Measurements from ENCODE around the gene CNTNAP2. TPM values are rescaled to one million over a fixed set of nuclear protein-coding genes. Genes with fewer than 3 reads are reported as not detected.

The CNTNAP2 gene
- total and polyA plus RNA-seq, 8 donors: 0.09 to 1.1 (median 0.38) TPM

- intact Hi-C loops (cut with DNase I): no loop called here
- Histone ChIP-seq H3K4me1 (no peaks in the 10 kb centered on the region), H3K4me3 (no peak overlapping the region), H3K9me3 (no peaks in the 10 kb centered on the region), H3K27me3 (no peaks in the 10 kb centered on the region), H3K36me3 (no peaks in the 10 kb centered on the region), H3K27ac (no peak overlapping the region)
- FAIRE-seq (no peak), ATAC-seq (no peak), DNase-seq (no peak)
- no peak for TF ChIP-seq CTCF (IDR thresholded peaks at IDR 0.05)
- WGBS, 2 donors: 49% methylated on average over 4 of the region's 4 CpGs
Measured at GRCh38 chr7:146636581-146636980, 520.0 kb downstream of the CNTNAP2 start.

- Histone ChIP-seq H3K27ac (no peak overlapping the region), H3K4me3 (no peak overlapping the region), H3K27me3 (no peaks in the 10 kb centered on the region), H3K4me1 (no peaks in the 10 kb centered on the region), H3K9me3 (no peaks in the 10 kb centered on the region), H3K36me3 (no peaks in the 10 kb centered on the region)
- intact Hi-C loops (cut with DNase I): no loop called here
- WGBS, 2 donors: 96 to 100% methylated on average over 3 of the region's 3 CpGs
- no peak for TF ChIP-seq CTCF (IDR thresholded peaks at IDR 0.05)
- ATAC-seq (no peak), DNase-seq (no peak), FAIRE-seq (no peak)
Measured at GRCh38 chr7:146639291-146639690, 522.7 kb downstream of the CNTNAP2 start.

DNA sequence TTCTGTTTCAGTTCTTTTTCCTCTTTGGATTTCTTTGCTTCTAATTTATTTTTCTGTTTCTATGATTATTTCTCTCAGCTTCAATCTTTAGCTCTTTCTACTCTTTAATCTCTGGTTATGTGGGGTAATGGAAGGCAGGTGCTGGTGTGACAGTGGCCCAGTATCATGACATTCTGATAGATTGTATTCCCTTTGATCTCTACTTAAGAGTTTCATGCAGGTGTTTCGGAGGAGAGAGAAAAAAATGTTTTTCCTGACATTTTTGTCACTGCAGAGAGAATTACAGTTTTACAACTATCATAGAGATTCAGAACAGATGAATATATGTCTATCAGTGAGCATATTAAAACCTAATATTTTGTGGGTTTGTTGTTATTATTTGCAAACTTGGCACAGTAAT lies 524.9 kb downstream of the CNTNAP2 start:
- intact Hi-C loops (cut with DNase I): no loop called here
- ATAC-seq (no peak), FAIRE-seq (no peak), DNase-seq (no peak)
- Histone ChIP-seq H3K9me3 (no peaks in the 10 kb centered on the region), H3K36me3 (no peaks in the 10 kb centered on the region), H3K27me3 (no peaks in the 10 kb centered on the region), H3K27ac (no peak overlapping the region), H3K4me3 (no peak overlapping the region), H3K4me1 (peaks cover 0 to 9% (median 9%) of the 10 kb centered on the region in 3 donors)
- TF ChIP-seq CTCF (IDR thresholded peaks at IDR 0.05): no peak
- WGBS, 2 donors: 77 to 80% methylated on average over 1 of the region's 1 CpG

DNA sequence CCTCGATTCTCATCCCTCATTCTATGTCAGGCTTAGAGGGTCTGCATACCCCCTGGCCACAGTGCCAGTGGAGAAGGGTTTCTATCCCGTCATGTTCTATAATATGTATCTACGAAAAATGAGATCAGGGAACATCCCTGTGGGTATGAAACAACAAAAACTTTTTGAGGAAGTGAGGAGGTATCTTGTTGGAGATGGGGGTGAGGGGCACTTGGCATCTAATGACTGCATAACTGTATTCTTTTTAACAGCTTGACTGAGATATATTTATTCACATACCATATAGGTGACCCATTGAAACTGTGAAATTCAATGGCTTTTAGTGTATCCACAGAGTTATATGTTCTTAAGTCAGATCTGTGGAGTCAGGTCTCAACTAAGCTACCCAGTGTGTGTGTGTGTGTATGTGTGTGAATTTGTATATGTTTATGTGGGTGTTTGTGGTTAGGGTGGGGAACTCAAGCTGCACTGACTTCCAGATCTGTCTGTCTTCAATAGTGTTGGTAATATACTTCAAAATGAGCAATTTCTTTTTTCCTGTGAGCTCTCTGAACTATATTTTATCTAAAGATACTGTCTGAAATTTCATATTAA lies 528.9 kb downstream of the CNTNAP2 start:
- ATAC-seq (peak in 1 of 4 donors; percentile 11), FAIRE-seq (no peak), DNase-seq (no peak)
- H3K27me3 ChIP-seq: no peaks in the 10 kb centered on the region
- H3K36me3 ChIP-seq: no peaks in the 10 kb centered on the region
- H3K27ac ChIP-seq: peak overlapping the region in 1 of 4 donors; percentile 17
- 86 to 92% methylated on average over 3 of the region's 3 CpGs for WGBS, 2 donors
- peaks cover 0 to 9% (median 9%) of the 10 kb centered on the region in 3 donors for H3K4me1 ChIP-seq
- H3K9me3 ChIP-seq: no peaks in the 10 kb centered on the region
- H3K4me3 ChIP-seq: no peak overlapping the region
- intact Hi-C loops (cut with DNase I): no loop called here
- no peak for TF ChIP-seq CTCF (IDR thresholded peaks at IDR 0.05)

GRCh38 chr7:146647445-146647844 lies 530.8 kb downstream of the CNTNAP2 start:
- intact Hi-C loops (cut with DNase I): no loop called here
- Histone ChIP-seq H3K36me3 (no peaks in the 10 kb centered on the region), H3K9me3 (no peaks in the 10 kb centered on the region), H3K27ac (no peak overlapping the region), H3K27me3 (no peaks in the 10 kb centered on the region), H3K4me1 (peaks cover 0 to 19% (median 15%) of the 10 kb centered on the region in 3 donors), H3K4me3 (no peak overlapping the region)
- no peak for TF ChIP-seq CTCF (IDR thresholded peaks at IDR 0.05)
- peak in 2 of 4 donors; percentile 36 to 57 for ATAC-seq
- FAIRE-seq: no peak
- DNase-seq: no peak
- 33 to 36% methylated on average over 2 of the region's 2 CpGs for WGBS, 2 donors
